Smooth muscle cell (in vitro differentiated cells): Measurements from ENCODE around the gene NUDT22. TPM values are rescaled to one million over a fixed set of nuclear protein-coding genes. Genes with fewer than 3 reads are reported as not detected.

ENCODE experiments used
- DNase-seq: peaks from one replicate; lab custom pipeline; 2025; ENCODE audit not compliant: unreplicated experiment; lab: John Stamatoyannopoulos, UW
- H2AFZ ChIP-seq: fragments of 200-600 bp; sonication (generic); 2 replicates; pipeline ENCODE4 v1.6.0; 2016; ENCODE audit warnings: antibody characterized with exemption, low read depth, mild to moderate bottlenecking
- H3F3A ChIP-seq: fragments of 200-600 bp; sonication (generic); 2 replicates; pipeline ENCODE4 v1.6.0; 2017; ENCODE audit warnings: antibody characterized with exemption, low read depth
- H3K27ac ChIP-seq: fragments of 200-600 bp; sonication (generic); 2 replicates; pipeline ENCODE4 v1.5.1; 2016; ENCODE audit warnings: low read depth, mild to moderate bottlenecking
- H3K27me3 ChIP-seq: fragments of 200-600 bp; sonication (generic); 2 replicates; pipeline ENCODE4 v1.6.1; 2016; ENCODE audit warnings: low read depth, mild to moderate bottlenecking
- H3K36me3 ChIP-seq: fragments of 200-600 bp; sonication (generic); 2 replicates; pipeline ENCODE4 v1.5.1; 2016; ENCODE audit warnings: low read depth
- H3K4me1 ChIP-seq: fragments of 200-600 bp; sonication (generic); 2 replicates; pipeline ENCODE4 v1.5.1; 2016; ENCODE audit warnings: low read depth
- H3K4me2 ChIP-seq: fragments of 200-600 bp; sonication (generic); 2 replicates; pipeline ENCODE4 v1.6.0; 2016; ENCODE audit warnings: mild to moderate bottlenecking
- H3K4me3 ChIP-seq: fragments of 200-600 bp; sonication (generic); 2 replicates; pipeline ENCODE4 v1.5.1; 2016; ENCODE audit warnings: mild to moderate bottlenecking
- H3K79me2 ChIP-seq: fragments of 200-600 bp; sonication (generic); 2 replicates; pipeline ENCODE4 v1.6.0; 2016; ENCODE audit warnings: low read depth, mild to moderate bottlenecking
- H3K9ac ChIP-seq: fragments of 200-600 bp; sonication (generic); 2 replicates; pipeline ENCODE4 v1.6.0; 2016; ENCODE audit warnings: low read depth
- H3K9me3 ChIP-seq: fragments of 200-600 bp; sonication (generic); replicated peaks from 2 replicates; pipeline ENCODE4 v1.5.1; 2016; ENCODE audit warnings: low read depth
- H4K20me1 ChIP-seq: fragments of 200-600 bp; sonication (generic); 2 replicates; pipeline ENCODE4 v1.6.0; 2016; ENCODE audit warnings: low read depth
- WGBS: methylation state at CpG from one replicate; pipeline ENCODE4 v1.1.7; 2016; ENCODE audit warnings: low lambda C conversion rate; 5-methylcytosine and 5-hydroxymethylcytosine counted together
- polyA plus RNA-seq: library from polyadenylated mRNA; unstranded; fragments of >200 nt; fragmentation: Nextera tagmentation; extraction: Ambion mirVana; gene quantifications from 2 replicates; pipeline ENCODE4 v1.2.1, GENCODE V29; 2016
- total RNA-seq: library from RNA; depleted of rRNA; stranded (reverse); fragments of >200 nt; gene quantifications from 2 replicates; pipeline ENCODE4 v1.2.3, GENCODE V29; 2014
- TF ChIP-seq, protein P1 (sequence below): fragments of 200-600 bp; sonication (generic); IDR thresholded peaks from 2 replicates; pipeline ENCODE4 v1.5.1; 2017; ENCODE audit warnings: borderline replicate concordance, mild to moderate bottlenecking, antibody characterized with exemption; ENCODE audit not compliant: insufficient read depth, poor library complexity, severe bottlenecking

NUDT22 gene
- total and polyA plus RNA-seq, 2 experiments from 2014 or later: 51.5 to 82.1 TPM

- no peak overlapping the region for H2AFZ ChIP-seq
- H3K4me1 ChIP-seq: peaks cover 10% of the 10 kb centered on the region
- peaks cover 16% of the 10 kb centered on the region for H3K79me2 ChIP-seq
- no peak overlapping the region for H3K4me3 ChIP-seq
- no peaks in the 10 kb centered on the region for H4K20me1 ChIP-seq
- no peaks in the 10 kb centered on the region for H3K27me3 ChIP-seq
- no peak for DNase-seq
- TF ChIP-seq, protein P1, sequence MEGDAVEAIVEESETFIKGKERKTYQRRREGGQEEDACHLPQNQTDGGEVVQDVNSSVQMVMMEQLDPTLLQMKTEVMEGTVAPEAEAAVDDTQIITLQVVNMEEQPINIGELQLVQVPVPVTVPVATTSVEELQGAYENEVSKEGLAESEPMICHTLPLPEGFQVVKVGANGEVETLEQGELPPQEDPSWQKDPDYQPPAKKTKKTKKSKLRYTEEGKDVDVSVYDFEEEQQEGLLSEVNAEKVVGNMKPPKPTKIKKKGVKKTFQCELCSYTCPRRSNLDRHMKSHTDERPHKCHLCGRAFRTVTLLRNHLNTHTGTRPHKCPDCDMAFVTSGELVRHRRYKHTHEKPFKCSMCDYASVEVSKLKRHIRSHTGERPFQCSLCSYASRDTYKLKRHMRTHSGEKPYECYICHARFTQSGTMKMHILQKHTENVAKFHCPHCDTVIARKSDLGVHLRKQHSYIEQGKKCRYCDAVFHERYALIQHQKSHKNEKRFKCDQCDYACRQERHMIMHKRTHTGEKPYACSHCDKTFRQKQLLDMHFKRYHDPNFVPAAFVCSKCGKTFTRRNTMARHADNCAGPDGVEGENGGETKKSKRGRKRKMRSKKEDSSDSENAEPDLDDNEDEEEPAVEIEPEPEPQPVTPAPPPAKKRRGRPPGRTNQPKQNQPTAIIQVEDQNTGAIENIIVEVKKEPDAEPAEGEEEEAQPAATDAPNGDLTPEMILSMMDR: no peak
- peak overlapping the region; percentile 97 for H3K4me2 ChIP-seq
- no peaks in the 10 kb centered on the region for H3K9me3 ChIP-seq
- no peak overlapping the region for H3K27ac ChIP-seq
- H3F3A ChIP-seq: no peaks in the 10 kb centered on the region
- 93% methylated on average over 17 of the region's 17 CpGs for WGBS
- no peak overlapping the region for H3K9ac ChIP-seq
- no peaks in the 10 kb centered on the region for H3K36me3 ChIP-seq
Measured at GRCh38 chr11:64224151-64224890, 1.8 kb upstream of the NUDT22 start.

DNA sequence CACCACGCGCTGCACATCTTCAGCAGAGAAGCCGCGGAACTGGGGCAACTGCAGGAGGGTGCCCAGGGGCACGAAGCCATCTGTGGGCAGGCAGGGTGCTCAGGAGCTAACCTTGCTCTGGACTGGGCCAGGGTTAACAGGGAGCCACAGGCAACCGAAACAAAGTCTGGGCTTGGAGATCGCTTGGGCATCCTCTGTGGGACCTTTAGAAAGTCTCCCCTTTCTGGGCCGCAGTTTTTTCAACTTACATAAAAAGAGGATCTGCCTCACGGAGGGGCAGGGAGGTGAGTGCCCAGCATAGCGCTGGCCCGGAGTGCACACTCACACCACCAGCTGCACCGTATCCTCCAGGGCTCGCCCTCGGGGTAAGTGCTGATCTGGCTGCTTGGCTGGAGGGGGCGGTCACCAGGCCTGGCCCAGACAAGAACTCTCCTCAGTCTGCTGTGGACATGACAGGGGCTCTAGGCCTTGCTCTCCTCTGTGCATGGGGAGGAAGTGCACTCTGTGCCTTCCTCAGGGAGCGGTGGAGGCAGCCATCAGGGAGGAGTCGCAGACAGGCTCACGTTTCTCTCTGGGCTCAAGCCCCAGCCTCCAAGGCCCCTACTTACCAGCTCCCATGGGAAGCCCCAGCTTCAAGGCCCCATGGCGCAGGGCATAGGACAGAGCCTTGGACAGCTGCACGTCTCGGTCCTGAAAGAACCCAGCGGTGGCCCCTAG lies 1.0 kb upstream of the NUDT22 start:
- no peaks in the 10 kb centered on the region for H4K20me1 ChIP-seq
- no peak overlapping the region for H2AFZ ChIP-seq
- H3K9ac ChIP-seq: no peak overlapping the region
- DNase-seq: no peak
- H3K4me1 ChIP-seq: peaks cover 16% of the 10 kb centered on the region
- H3K27me3 ChIP-seq: no peaks in the 10 kb centered on the region
- H3K9me3 ChIP-seq: no peaks in the 10 kb centered on the region
- no peaks in the 10 kb centered on the region for H3K36me3 ChIP-seq
- TF ChIP-seq, protein P1: no peak
- no peak overlapping the region for H3K27ac ChIP-seq
- peak overlapping the region; percentile 97 for H3K4me2 ChIP-seq
- H3K79me2 ChIP-seq: peaks cover 16% of the 10 kb centered on the region
- 78% methylated on average over 22 of the region's 22 CpGs for WGBS
- H3K4me3 ChIP-seq: peak overlapping the region; percentile 63
- H3F3A ChIP-seq: no peaks in the 10 kb centered on the region

DNA sequence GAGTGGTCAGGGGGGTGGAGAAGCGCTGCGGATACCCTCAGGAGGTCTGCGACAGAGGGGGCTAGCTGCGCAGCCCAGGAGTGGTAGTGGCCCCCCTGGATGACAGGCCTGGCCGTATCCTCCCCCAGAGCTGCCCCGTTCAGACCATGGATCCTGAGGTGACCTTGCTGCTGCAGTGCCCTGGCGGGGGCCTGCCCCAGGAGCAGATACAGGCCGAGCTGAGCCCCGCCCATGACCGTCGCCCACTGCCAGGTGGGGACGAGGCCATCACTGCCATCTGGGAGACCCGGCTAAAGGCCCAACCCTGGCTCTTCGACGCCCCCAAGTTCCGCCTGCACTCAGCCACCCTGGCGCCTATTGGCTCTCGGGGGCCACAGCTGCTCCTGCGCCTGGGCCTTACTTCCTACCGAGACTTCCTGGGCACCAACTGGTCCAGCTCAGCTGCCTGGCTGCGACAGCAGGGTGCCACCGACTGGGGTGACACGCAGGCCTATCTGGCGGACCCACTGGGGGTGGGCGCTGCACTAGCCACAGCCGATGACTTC lies 505 bp downstream of the NUDT22 start:
- no peaks in the 10 kb centered on the region for H3K9me3 ChIP-seq
- no peak overlapping the region for H3K27ac ChIP-seq
- 32% methylated on average over 23 of the region's 26 CpGs for WGBS
- no peaks in the 10 kb centered on the region for H3F3A ChIP-seq
- TF ChIP-seq, protein P1: no peak
- H3K36me3 ChIP-seq: no peaks in the 10 kb centered on the region
- no peak for DNase-seq
- H3K4me3 ChIP-seq: peak overlapping the region; percentile 63
- H4K20me1 ChIP-seq: no peaks in the 10 kb centered on the region
- H2AFZ ChIP-seq: no peak overlapping the region
- H3K79me2 ChIP-seq: peaks cover 19% of the 10 kb centered on the region
- H3K27me3 ChIP-seq: no peaks in the 10 kb centered on the region
- H3K4me2 ChIP-seq: peak overlapping the region; percentile 97
- H3K9ac ChIP-seq: peak overlapping the region; percentile 61
- H3K4me1 ChIP-seq: peaks cover 19% of the 10 kb centered on the region
